ENCODE measurements around the gene CYP2S1. TPM values are rescaled to one million over a fixed set of nuclear protein-coding genes. Genes with fewer than 3 reads are reported as not detected.
"Not testable (repeated sequence)": the region's sequence is repeated elsewhere in the genome, so short reads cannot be mapped to it uniquely, and the experiment has no call there.

Gene CYP2S1
- total RNA-seq, 4 donors from 2014 or later = 4.2 to 30.7 (median 14.9) TPM

DNA sequence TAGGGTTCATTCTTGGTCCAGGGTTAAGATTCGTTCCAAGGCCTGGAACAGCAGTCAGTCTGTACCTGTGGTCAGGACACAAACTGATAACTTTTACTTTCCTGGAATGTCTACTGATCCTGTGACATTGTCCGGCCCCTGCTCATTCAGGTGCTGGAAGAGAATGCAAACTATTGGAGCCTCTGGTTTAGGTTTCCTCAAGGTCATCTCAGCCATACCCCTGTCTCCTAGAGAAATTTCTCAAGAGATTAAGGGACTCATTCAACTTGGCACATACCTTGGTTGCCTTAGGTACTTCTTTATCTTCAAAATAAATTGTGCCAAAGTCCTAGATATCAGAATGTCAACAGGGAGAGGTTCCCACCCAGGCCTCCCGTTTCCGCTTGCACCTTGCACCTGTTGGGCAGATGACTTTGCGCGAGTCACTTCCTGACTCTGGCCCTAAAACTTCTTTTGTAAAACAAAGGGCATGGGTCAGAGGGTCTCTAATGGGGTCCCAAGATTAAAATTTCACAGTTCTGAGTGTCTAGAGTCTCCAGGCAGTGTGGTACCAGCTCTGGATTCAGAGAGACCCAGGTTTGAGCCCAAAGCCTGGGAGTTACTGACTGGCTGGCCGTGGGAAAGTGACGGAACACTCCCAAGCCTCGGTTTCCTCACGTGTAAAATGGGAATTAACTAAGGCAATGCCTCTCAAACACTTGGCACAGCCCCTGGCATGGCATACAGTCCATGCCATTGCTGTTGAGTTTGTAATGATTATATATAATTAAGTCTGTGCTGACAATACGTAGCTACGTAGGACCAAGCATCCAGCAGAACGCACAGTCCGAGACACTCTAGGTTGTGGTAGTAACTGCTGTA, 25.8 kb upstream of the CYP2S1 start:
- DNase-seq = peak; percentile 84
- Histone ChIP-seq H3K4me3 (no peak overlapping the region), H3K36me3 (no peaks in the 10 kb centered on the region), H3K9me3 (no peaks in the 10 kb centered on the region), H3K27ac (peak overlapping the region; percentile 83 to 87 (median 86)), H3K27me3 (no peaks in the 10 kb centered on the region), H3K4me1 (peaks cover 5 to 20% (median 16%) of the 10 kb centered on the region in 4 donors)
- WGBS, 2 donors (ENCODE audit: low coverage in 1 of 2) = 55% methylated on average over 14 of the region's 14 CpGs; no CpG with 5 or more reads in 1 of the 2 donors
- in situ Hi-C loops (cut with MboI; ENCODE audit: low pct_ligation_motif_present in 1 of 4, low pct_unique_long_range_greater_than_20kb in 1 of 4, low sequenced_read_pairs in 3 of 4) (no loop called here), intact Hi-C loops (cut with DNase I; ENCODE audit: low total_unique reads) (no loop called here)
- no peak for TF ChIP-seq EP300 (IDR thresholded peaks at IDR 0.05; ENCODE audit: low read depth)
- TF ChIP-seq POLR2A (IDR thresholded peaks at IDR 0.05) = peak; percentile 40
- peak; percentile 14 to 49 (median 47) for TF ChIP-seq POLR2AphosphoS5 (IDR thresholded peaks at IDR 0.05)
- TF ChIP-seq, protein P1, sequence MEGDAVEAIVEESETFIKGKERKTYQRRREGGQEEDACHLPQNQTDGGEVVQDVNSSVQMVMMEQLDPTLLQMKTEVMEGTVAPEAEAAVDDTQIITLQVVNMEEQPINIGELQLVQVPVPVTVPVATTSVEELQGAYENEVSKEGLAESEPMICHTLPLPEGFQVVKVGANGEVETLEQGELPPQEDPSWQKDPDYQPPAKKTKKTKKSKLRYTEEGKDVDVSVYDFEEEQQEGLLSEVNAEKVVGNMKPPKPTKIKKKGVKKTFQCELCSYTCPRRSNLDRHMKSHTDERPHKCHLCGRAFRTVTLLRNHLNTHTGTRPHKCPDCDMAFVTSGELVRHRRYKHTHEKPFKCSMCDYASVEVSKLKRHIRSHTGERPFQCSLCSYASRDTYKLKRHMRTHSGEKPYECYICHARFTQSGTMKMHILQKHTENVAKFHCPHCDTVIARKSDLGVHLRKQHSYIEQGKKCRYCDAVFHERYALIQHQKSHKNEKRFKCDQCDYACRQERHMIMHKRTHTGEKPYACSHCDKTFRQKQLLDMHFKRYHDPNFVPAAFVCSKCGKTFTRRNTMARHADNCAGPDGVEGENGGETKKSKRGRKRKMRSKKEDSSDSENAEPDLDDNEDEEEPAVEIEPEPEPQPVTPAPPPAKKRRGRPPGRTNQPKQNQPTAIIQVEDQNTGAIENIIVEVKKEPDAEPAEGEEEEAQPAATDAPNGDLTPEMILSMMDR (IDR thresholded peaks at IDR 0.05) = no peak

DNA sequence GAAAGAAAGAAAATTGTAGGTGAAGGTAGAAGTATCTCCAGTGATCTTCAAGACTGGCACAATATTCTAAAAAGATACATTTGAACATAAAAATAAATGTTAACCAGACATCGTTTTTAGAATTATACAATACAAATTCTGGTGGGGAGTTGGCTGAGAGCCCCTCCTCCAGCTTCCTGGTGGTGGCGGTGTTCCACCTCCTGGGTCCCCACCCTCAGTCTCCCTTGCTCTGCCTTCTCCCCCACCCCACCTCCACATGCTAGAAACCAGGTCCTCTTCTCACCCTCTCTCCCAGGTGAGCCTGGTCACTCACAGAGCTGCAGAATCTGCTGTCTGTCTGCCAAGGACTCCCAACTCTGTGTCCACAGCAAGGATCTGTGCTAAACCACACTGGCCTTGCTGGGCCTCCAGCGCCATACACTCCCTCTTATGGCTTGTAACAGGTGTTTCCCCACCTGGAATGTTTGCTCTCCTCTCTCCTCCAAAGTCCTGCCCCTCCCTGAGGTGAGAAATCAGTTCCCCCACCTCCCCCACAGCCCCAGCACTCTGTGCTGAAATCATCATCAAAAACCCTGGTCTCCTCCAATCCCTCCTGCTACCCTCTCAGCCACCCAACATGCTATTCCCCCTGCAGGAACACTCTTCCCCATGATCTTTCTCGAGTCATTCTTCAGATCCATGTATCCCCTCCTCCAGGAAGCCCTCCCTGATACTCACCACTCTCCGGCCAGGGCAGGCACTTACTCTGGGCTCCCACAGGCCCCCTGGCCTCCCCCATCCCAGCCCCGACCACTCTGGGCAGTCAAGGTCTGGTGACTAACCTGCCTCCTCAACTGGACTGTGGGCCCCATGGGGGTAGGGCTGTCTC, 20.5 kb upstream of the CYP2S1 start:
- TF ChIP-seq POLR2A (IDR thresholded peaks at IDR 0.05) (peak; percentile 34), EP300 (IDR thresholded peaks at IDR 0.05; ENCODE audit: low read depth) (no peak), POLR2AphosphoS5 (IDR thresholded peaks at IDR 0.05) (peak in 1 of 3 donors; percentile 7)
- DNase-seq = peak; percentile 44
- Histone ChIP-seq H3K27ac (peak overlapping the region; percentile 36 to 72 (median 61)), H3K4me3 (no peak overlapping the region), H3K27me3 (no peaks in the 10 kb centered on the region), H3K9me3 (no peaks in the 10 kb centered on the region), H3K36me3 (no peaks in the 10 kb centered on the region), H3K4me1 (peaks cover 0 to 44% (median 22%) of the 10 kb centered on the region in 4 donors)
- intact Hi-C loops (cut with DNase I; ENCODE audit: low total_unique reads) = no loop called here
- WGBS, 2 donors (ENCODE audit: low coverage in 1 of 2) = 49 to 53% methylated on average over 4 to 6 of the region's 6 CpGs
- in situ Hi-C loops (cut with MboI; ENCODE audit: low pct_ligation_motif_present in 1 of 4, low pct_unique_long_range_greater_than_20kb in 1 of 4, low sequenced_read_pairs in 3 of 4) = no loop called here

DNA sequence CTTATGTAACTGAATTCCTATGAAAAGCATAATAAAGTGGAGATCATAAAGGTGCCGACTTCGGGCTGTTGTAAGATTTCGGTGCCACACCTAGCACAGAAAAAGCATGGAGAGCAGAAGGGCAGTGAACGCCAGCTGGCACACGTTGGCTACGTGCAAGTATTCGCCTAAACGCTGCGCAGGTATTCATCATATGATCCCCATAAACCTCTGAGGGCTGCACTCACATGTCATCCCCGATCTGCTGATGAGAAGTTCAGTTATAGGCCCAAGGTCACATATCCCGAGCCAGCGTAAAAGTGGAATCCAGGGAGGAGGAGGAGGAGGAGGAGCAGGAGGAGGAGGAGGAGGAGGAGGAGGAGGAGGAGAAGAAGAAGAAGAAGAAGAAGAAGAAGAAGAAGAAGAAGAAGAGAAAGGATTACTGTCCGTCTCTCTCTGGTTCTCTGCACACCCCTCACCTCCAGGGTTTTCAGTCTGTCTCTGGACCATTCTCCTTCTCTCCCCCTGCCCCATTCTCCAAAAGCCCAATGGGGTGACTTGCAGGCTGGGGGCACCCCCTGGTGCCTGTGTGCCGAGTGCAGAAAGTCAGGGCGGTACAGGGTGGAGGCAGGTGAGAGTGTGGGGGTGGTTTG, 18.6 kb upstream of the CYP2S1 start:
- Histone ChIP-seq H3K36me3 (no peaks in the 10 kb centered on the region), H3K27ac (peak overlapping the region in 3 of 4 donors; percentile 68 to 72 (median 68)), H3K27me3 (no peaks in the 10 kb centered on the region), H3K4me1 (peaks cover 0 to 44% (median 21%) of the 10 kb centered on the region in 4 donors), H3K9me3 (no peaks in the 10 kb centered on the region), H3K4me3 (no peak overlapping the region)
- intact Hi-C loops (cut with DNase I; ENCODE audit: low total_unique reads) (no loop called here), in situ Hi-C loops (cut with MboI; ENCODE audit: low pct_ligation_motif_present in 1 of 4, low pct_unique_long_range_greater_than_20kb in 1 of 4, low sequenced_read_pairs in 3 of 4) (no loop called here)
- TF ChIP-seq EP300 (IDR thresholded peaks at IDR 0.05; ENCODE audit: low read depth) = peak; percentile 69
- peak; percentile 45 to 67 (median 61) for TF ChIP-seq POLR2AphosphoS5 (IDR thresholded peaks at IDR 0.05)
- TF ChIP-seq, protein P1 (IDR thresholded peaks at IDR 0.05) = no peak
- DNase-seq = peak; percentile 75
- 56% methylated on average over 15 of the region's 15 CpGs; no CpG with 5 or more reads in 1 of the 2 donors for WGBS, 2 donors (ENCODE audit: low coverage in 1 of 2)

DNA sequence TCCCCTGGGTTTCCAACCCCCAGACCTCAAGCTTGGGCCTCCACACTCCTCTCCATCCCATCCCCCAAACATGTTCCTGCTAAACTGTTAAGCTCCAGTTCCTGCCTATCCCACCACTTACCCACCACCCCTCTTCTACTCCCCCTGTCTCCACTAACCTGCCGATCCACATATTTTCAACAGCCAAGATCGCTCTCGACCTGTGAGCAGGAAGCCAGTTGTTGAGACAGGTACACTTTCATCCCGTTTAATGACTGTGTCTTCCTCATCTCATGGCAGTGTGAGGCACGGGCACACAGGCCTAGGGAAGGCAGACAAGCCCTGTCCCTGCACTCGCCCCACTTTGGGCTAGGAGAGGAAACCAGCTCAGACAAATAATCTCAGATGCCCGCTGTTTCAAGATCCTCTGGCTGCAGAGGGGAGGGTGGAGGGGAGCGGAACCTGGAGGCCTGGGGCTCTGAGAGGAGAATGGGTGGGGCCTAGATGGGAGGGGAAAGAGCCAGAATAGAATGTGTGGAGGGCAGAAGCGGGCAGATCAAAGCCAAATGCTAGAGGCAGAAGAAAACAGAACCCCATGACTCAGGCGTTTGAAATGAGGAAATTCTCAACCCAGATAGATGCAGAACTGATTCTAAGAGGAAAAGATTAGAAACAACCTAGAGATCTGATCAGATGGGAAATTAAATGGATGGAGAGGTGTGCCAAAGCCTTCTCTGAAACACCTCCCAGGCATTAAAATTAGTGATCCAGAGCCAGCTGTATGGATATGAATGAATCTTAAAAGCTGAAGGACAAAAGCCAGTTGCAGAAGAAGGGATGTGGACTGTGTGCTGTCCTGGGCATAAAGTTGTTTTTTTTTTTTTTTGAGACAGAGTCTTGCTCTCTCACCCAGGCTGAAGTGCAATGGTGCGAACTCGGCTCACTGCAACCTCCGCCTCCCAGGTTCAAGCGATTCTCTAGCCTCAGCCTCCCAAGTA, 16.9 kb upstream of the CYP2S1 start:
- DNase-seq = peak; percentile 57
- Histone ChIP-seq H3K4me3 (no peak overlapping the region), H3K27me3 (no peaks in the 10 kb centered on the region), H3K36me3 (no peaks in the 10 kb centered on the region), H3K9me3 (no peaks in the 10 kb centered on the region), H3K4me1 (peaks cover 0 to 44% (median 21%) of the 10 kb centered on the region in 4 donors), H3K27ac (peak overlapping the region; percentile 36 to 68 (median 66))
- in situ Hi-C loops (cut with MboI; ENCODE audit: low pct_ligation_motif_present in 1 of 4, low pct_unique_long_range_greater_than_20kb in 1 of 4, low sequenced_read_pairs in 3 of 4) (no loop called here), intact Hi-C loops (cut with DNase I; ENCODE audit: low total_unique reads) (no loop called here)
- TF ChIP-seq, protein P1 (IDR thresholded peaks at IDR 0.05) = no peak
- no peak for TF ChIP-seq EP300 (IDR thresholded peaks at IDR 0.05; ENCODE audit: low read depth)
- no peak for TF ChIP-seq POLR2AphosphoS5 (IDR thresholded peaks at IDR 0.05)
- no peak for TF ChIP-seq POLR2A (IDR thresholded peaks at IDR 0.05)
- WGBS, 2 donors (ENCODE audit: low coverage in 1 of 2) = 0 to 20% methylated on average over 2 to 14 of the region's 14 CpGs

DNA sequence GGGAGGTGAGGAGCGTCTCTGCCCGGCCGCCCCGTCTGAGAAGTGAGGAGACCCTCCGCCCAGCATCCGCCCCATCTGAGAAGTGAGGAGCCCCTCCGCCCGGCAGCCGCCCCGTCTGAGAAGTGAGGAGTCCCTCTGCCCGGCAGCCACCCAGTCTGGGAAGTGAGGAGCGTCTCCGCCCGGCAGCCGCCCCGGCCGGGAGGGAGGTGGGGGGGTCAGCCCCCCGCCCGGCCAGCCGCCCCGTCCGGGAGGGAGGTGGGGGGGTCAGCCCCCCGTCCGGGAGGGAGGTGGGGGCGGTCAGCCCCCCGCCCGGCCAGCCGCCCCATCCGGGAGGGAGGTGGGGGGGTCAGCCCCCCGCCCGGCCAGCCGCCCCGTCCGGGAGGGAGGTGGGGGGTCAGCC, 12.8 kb upstream of the CYP2S1 start:
- intact Hi-C loops (cut with DNase I; ENCODE audit: low total_unique reads); H3K9me3 ChIP-seq; in situ Hi-C loops (cut with MboI; ENCODE audit: low pct_ligation_motif_present in 1 of 4, low pct_unique_long_range_greater_than_20kb in 1 of 4, low sequenced_read_pairs in 3 of 4); H3K4me3 ChIP-seq; H3K36me3 ChIP-seq; H3K27me3 ChIP-seq; DNase-seq; H3K27ac ChIP-seq: not testable (repeated sequence)
- WGBS, 2 donors (ENCODE audit: low coverage in 1 of 2) = no CpG with 5 or more reads among the region's 34 CpGs
- H3K4me1 ChIP-seq = peaks cover 0 to 18% (median 10%) of the 10 kb centered on the region in 4 donors
